HG03342 (cell line): ENCODE data around the gene TIGIT.
A peak's percentile ranks its signal among the peaks of the same experiment; 100 is the strongest.
"Not testable (repeated sequence)": the region's sequence is repeated elsewhere in the genome, so short reads cannot be mapped to it uniquely, and the experiment has no call there.

Experiments used
- ATAC-seq: cut with Tn5 transposase; IDR thresholded peaks from one replicate; pipeline ENCODE4 v1.9.1; 2021; ENCODE audit warnings: mild to moderate bottlenecking, moderate library complexity; ENCODE audit not compliant: unreplicated experiment

Gene TIGIT

GRCh38 chr3:114293838-114294535 is at the start of gene TIGIT:
TIGIT (plus strand) TSS chr3:114294028; CDS start chr3:114294062, 34 bp downstream.
- ATAC-seq = no peak

- ATAC-seq = no peak
These were observed 40.9 kb upstream of the TIGIT start for GRCh38 chr3:114252954-114253353.

GRCh38 chr3:114253505-114253904 is 40.3 kb upstream of the TIGIT start:
- no peak for ATAC-seq

GRCh38 chr3:114259566-114259965 is 34.3 kb upstream of the TIGIT start:
- no peak for ATAC-seq

- no peak for ATAC-seq
These were observed 33.7 kb upstream of the TIGIT start for GRCh38 chr3:114260152-114260551.

- no peak for ATAC-seq
These were observed 23.8 kb upstream of the TIGIT start for GRCh38 chr3:114270019-114270418.

- ATAC-seq = no peak
These were observed 21.6 kb upstream of the TIGIT start for GRCh38 chr3:114272271-114272670.

- no peak for ATAC-seq
These were observed 18.9 kb upstream of the TIGIT start for GRCh38 chr3:114274929-114275328.

- not testable (repeated sequence) for ATAC-seq
These were observed 17.0 kb upstream of the TIGIT start for GRCh38 chr3:114276856-114277255.

- ATAC-seq = no peak
These were observed 9.2 kb upstream of the TIGIT start for GRCh38 chr3:114284644-114285043.

GRCh38 chr3:114285648-114286230 is 8.1 kb upstream of the TIGIT start:
- ATAC-seq = no peak

- ATAC-seq = no peak
These were observed 7.6 kb upstream of the TIGIT start for GRCh38 chr3:114286266-114286665.

- peak; percentile 82 for ATAC-seq
These were observed 2.6 kb upstream of the TIGIT start for GRCh38 chr3:114290911-114291901.

GRCh38 chr3:114294940-114295480 is 1.2 kb downstream of the TIGIT start:
- no peak for ATAC-seq

GRCh38 chr3:114295946-114296345 is 2.1 kb downstream of the TIGIT start:
- ATAC-seq = no peak

- ATAC-seq = no peak
These were observed 5.6 kb downstream of the TIGIT start for GRCh38 chr3:114299421-114299820.

GRCh38 chr3:114299941-114300624 is 6.3 kb downstream of the TIGIT start:
- no peak for ATAC-seq

GRCh38 chr3:114307222-114307830 is 13.5 kb downstream of the TIGIT start:
- ATAC-seq = no peak

- ATAC-seq = no peak
These were observed 14.0 kb downstream of the TIGIT start for GRCh38 chr3:114307832-114308231.

- peak; percentile 4 for ATAC-seq
These were observed 14.5 kb downstream of the TIGIT start for GRCh38 chr3:114308377-114308776.
